HepG2 (cell line): ENCODE results near the gene SLC22A7. TPM values are rescaled to one million over a fixed set of nuclear protein-coding genes. Genes with fewer than 3 reads are reported as not detected.

Experiments used
- BRD4 ChIP-seq: sonication (generic); formaldehyde crosslinking; IDR thresholded peaks from 2 replicates; pipeline ENCODE4 v1.4.0; 2020; ENCODE audit warnings: missing genetic modification reagents
- MYNN ChIP-seq: sonication (generic); formaldehyde crosslinking; IDR thresholded peaks from 2 replicates; pipeline ENCODE4 v1.4.0; 2020; ENCODE audit warnings: mild to moderate bottlenecking, low read depth, missing genetic modification reagents
- RCOR2 ChIP-seq: IDR thresholded peaks from 2 replicates; pipeline ENCODE4 v1.6.1; 2016; ENCODE audit warnings: missing biosample characterization, missing genetic modification reagents
- RELA ChIP-seq: sonication (generic); formaldehyde crosslinking; IDR thresholded peaks from 2 replicates; pipeline ENCODE4 v1.4.0; 2020; ENCODE audit warnings: missing genetic modification reagents
- TBX2 ChIP-seq: sonication (generic); formaldehyde crosslinking; IDR thresholded peaks from 2 replicates; pipeline ENCODE4 v1.5.0; 2020; ENCODE audit warnings: missing genetic modification reagents, mild to moderate bottlenecking, borderline replicate concordance
- TP53 ChIP-seq: sonication (generic); formaldehyde crosslinking; conservative IDR thresholded peaks from 2 replicates; pipeline ENCODE4 v1.4.0; 2020; ENCODE audit warnings: missing genetic modification reagents
- ZMYM2 ChIP-seq: sonication (generic); formaldehyde crosslinking; IDR thresholded peaks from 2 replicates; pipeline ENCODE4 v1.8.0; 2022; ENCODE audit warnings: mild to moderate bottlenecking, missing genetic modification reagents
- ZNF24 ChIP-seq: fragments of 450-650 bp; IDR thresholded peaks from 2 replicates; pipeline ENCODE4 v1.6.1; 2017; ENCODE audit warnings: antibody characterized with exemption, mild to moderate bottlenecking
- ZNF484 ChIP-seq: sonication (generic); formaldehyde crosslinking; IDR thresholded peaks from 2 replicates; pipeline ENCODE4 v1.5.1; 2020; ENCODE audit warnings: mild to moderate bottlenecking, low read depth, missing genetic modification reagents, borderline replicate concordance
- ZSCAN21 ChIP-seq: sonication (generic); formaldehyde crosslinking; IDR thresholded peaks from 2 replicates; pipeline ENCODE4 v1.8.0; 2022; ENCODE audit warnings: mild to moderate bottlenecking, missing genetic modification reagents, moderate library complexity, borderline replicate concordance
- polyA plus RNA-seq, 8 experiments: library from polyadenylated mRNA; depleted of rRNA in 3 of 8; stranded (reverse) in 7 of 8; unstranded in 1 of 8; fragments of >200 nt; fragmentation: Illumina TruSeq in 4 of 8; extraction: Trizol in 4 of 8; gene quantifications; 2 replicates each; pipeline versions ENCODE4 v1.2.1 to v1.2.3, GENCODE V29; 2011 to 2016; ENCODE audit warnings: low read depth in 4 of 8, missing spikeins in 1 of 8, mixed read lengths in 1 of 8; ENCODE audit not compliant: insufficient read depth in 1 of 8
- total RNA-seq, 5 experiments: library from RNA; depleted of rRNA; stranded (reverse); fragments of >200 nt; fragmentation: Illumina TruSeq; extraction: Trizol; gene quantifications; 2 replicates each; pipeline ENCODE4 v1.2.3, GENCODE V29; 2016; ENCODE audit warnings: low read depth in 1 of 5
- TF ChIP-seq, protein P1 (sequence below): IDR thresholded peaks from 2 replicates; pipeline ENCODE4 v1.6.1; 2016; ENCODE audit warnings: low read depth
- TF ChIP-seq, protein P2 (sequence below): IDR thresholded peaks from 2 replicates; pipeline ENCODE4 v1.6.1; 2016; ENCODE audit warnings: missing genetic modification reagents, missing compliant biosample characterization
- TF ChIP-seq, protein P3 (sequence below): IDR thresholded peaks from 2 replicates; pipeline ENCODE4 v1.6.1; 2016; ENCODE audit warnings: missing compliant biosample characterization, missing genetic modification reagents, borderline replicate concordance
- TF ChIP-seq, protein P4 (sequence below): sonication (generic); formaldehyde crosslinking; IDR thresholded peaks from 2 replicates; pipeline ENCODE4 v1.5.1; 2020; ENCODE audit warnings: mild to moderate bottlenecking, missing genetic modification reagents, borderline replicate concordance
- TF ChIP-seq, protein P5 (sequence below): sonication (generic); formaldehyde crosslinking; IDR thresholded peaks from 2 replicates; pipeline ENCODE4 v1.4.0; 2020; ENCODE audit warnings: mild to moderate bottlenecking, missing genetic modification reagents
- TF ChIP-seq, protein P6 (sequence below): sonication (generic); formaldehyde crosslinking; IDR thresholded peaks from 2 replicates; pipeline ENCODE4 v1.5.1; 2020; ENCODE audit warnings: mild to moderate bottlenecking, missing genetic modification reagents, moderate library complexity
- TF ChIP-seq, protein P7 (sequence below): sonication (generic); formaldehyde crosslinking; IDR thresholded peaks from 2 replicates; pipeline ENCODE4 v1.5.0; 2020; ENCODE audit warnings: mild to moderate bottlenecking, missing genetic modification reagents

SLC22A7 gene
- total and polyA plus RNA-seq, 2 of the 13 experiments (the other 11 are each of a cell fraction or from before 2014, with no cell fraction given) = 5.3 to 22.6 TPM

DNA sequence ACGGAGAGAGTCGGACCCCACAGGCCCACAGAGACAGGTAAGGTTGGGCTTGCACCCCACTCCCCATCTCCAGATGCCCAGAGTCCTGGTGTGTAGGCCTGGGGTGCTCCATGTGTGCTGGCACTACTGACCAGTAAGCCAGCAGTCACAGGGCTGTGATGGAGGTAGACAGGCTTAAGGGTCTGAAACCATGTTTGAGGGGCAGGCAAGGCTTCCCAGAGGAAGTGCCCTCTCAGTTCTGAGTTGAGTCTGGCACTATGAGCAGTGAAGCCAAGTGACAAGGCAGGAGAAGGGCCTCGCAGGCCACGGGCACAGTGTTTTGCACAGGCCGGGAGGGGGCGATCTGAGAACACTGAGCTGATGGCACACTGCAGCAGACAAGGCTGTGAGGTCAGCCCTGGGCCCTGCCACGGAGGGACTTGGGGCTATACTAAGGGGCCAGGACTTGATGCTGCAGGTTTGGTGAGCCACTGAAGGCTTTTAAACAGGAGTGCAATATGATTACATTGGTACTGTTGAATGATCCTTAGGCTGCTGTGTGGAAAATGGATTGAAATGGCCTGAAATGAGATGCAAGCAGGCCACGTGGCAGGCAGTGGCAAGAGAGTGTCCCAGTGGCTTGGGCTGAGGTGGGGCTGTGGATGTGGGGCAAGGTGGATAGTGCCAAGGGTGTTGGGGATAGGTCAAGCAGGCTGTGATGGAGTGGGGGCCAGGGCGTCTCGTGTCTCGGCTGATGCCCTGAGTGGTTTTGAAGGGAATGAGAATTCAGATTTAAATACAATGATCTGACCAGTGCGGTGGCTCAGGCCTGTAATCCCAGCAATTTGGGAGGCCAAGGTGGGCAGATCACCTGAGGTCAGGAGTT is 34.5 kb upstream of the SLC22A7 start (continued):
- TF ChIP-seq, protein P1, sequence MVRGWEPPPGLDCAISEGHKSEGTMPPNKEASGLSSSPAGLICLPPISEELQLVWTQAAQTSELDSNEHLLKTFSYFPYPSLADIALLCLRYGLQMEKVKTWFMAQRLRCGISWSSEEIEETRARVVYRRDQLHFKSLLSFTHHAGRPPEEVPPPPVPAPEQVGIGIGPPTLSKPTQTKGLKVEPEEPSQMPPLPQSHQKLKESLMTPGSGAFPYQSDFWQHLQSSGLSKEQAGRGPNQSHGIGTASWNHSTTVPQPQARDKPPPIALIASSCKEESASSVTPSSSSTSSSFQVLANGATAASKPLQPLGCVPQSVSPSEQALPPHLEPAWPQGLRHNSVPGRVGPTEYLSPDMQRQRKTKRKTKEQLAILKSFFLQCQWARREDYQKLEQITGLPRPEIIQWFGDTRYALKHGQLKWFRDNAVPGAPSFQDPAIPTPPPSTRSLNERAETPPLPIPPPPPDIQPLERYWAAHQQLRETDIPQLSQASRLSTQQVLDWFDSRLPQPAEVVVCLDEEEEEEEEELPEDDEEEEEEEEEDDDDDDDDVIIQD (CRISPR knock-in tag) = peak; percentile 35; the same call in 1 of the 2 replicates
- TF ChIP-seq, protein P2, sequence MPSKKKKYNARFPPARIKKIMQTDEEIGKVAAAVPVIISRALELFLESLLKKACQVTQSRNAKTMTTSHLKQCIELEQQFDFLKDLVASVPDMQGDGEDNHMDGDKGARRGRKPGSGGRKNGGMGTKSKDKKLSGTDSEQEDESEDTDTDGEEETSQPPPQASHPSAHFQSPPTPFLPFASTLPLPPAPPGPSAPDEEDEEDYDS (CRISPR knock-in tag) = peak; percentile 39; the same call in 1 of the 2 replicates
- TF ChIP-seq, protein P3, sequence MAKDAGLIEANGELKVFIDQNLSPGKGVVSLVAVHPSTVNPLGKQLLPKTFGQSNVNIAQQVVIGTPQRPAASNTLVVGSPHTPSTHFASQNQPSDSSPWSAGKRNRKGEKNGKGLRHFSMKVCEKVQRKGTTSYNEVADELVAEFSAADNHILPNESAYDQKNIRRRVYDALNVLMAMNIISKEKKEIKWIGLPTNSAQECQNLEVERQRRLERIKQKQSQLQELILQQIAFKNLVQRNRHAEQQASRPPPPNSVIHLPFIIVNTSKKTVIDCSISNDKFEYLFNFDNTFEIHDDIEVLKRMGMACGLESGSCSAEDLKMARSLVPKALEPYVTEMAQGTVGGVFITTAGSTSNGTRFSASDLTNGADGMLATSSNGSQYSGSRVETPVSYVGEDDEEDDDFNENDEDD = no peak
- TF ChIP-seq, protein P4, sequence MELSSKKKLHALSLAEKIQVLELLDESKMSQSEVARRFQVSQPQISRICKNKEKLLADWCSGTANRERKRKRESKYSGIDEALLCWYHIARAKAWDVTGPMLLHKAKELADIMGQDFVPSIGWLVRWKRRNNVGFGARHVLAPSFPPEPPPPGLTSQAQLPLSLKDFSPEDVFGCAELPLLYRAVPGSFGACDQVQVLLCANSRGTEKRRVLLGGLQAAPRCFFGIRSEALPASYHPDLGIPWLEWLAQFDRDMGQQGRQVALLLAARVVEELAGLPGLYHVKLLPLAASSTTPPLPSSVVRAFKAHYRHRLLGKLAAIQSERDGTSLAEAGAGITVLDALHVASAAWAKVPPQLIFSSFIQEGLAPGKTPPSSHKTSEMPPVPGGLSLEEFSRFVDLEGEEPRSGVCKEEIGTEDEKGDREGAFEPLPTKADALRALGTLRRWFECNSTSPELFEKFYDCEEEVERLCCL (CRISPR knock-in tag) = 0 out of 2 replicates have a peak, but pooled peaks have one; percentile 24
- TF ChIP-seq RELA (no peak; the same call in 1 of the 2 replicates), ZSCAN21 (no peak; the same call in 1 of the 2 replicates), RCOR2 (CRISPR knock-in tag) (peak; percentile 62; the same call in 1 of the 2 replicates), TBX2 (CRISPR knock-in tag) (no peak), TP53 (CRISPR knock-in tag) (no peak), BRD4 (CRISPR knock-in tag) (0 out of 2 replicates have a peak, but pooled peaks have one; percentile 14), MYNN (CRISPR knock-in tag) (no peak; the same call in 1 of the 2 replicates), ZNF24 (0 out of 2 replicates have a peak, but pooled peaks have one; percentile 27), ZNF484 (CRISPR knock-in tag) (no peak), ZMYM2 (no peak)
- TF ChIP-seq, protein P5, sequence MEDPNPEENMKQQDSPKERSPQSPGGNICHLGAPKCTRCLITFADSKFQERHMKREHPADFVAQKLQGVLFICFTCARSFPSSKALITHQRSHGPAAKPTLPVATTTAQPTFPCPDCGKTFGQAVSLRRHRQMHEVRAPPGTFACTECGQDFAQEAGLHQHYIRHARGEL (CRISPR knock-in tag) = no peak; the same call in 1 of the 2 replicates
- TF ChIP-seq, protein P6, sequence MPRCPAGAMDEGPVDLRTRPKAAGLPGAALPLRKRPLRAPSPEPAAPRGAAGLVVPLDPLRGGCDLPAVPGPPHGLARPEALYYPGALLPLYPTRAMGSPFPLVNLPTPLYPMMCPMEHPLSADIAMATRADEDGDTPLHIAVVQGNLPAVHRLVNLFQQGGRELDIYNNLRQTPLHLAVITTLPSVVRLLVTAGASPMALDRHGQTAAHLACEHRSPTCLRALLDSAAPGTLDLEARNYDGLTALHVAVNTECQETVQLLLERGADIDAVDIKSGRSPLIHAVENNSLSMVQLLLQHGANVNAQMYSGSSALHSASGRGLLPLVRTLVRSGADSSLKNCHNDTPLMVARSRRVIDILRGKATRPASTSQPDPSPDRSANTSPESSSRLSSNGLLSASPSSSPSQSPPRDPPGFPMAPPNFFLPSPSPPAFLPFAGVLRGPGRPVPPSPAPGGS (CRISPR knock-in tag) = 0 out of 2 replicates have a peak, but pooled peaks have one; percentile 76
- TF ChIP-seq, protein P7, sequence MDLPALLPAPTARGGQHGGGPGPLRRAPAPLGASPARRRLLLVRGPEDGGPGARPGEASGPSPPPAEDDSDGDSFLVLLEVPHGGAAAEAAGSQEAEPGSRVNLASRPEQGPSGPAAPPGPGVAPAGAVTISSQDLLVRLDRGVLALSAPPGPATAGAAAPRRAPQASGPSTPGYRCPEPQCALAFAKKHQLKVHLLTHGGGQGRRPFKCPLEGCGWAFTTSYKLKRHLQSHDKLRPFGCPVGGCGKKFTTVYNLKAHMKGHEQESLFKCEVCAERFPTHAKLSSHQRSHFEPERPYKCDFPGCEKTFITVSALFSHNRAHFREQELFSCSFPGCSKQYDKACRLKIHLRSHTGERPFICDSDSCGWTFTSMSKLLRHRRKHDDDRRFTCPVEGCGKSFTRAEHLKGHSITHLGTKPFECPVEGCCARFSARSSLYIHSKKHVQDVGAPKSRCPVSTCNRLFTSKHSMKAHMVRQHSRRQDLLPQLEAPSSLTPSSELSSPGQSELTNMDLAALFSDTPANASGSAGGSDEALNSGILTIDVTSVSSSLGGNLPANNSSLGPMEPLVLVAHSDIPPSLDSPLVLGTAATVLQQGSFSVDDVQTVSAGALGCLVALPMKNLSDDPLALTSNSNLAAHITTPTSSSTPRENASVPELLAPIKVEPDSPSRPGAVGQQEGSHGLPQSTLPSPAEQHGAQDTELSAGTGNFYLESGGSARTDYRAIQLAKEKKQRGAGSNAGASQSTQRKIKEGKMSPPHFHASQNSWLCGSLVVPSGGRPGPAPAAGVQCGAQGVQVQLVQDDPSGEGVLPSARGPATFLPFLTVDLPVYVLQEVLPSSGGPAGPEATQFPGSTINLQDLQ (CRISPR knock-in tag) = no peak
